IMR-90 (cell line): ENCODE results near the gene FGR. TPM values are rescaled to one million over a fixed set of nuclear protein-coding genes. Genes with fewer than 3 reads are reported as not detected.

Experiments used
- ATAC-seq: fragments of 200-7000 bp; cut with Tn5 transposase; 2 replicates; pipeline ENCODE4 v1.9.1; 2020; ENCODE audit warnings: low read depth, mild to moderate bottlenecking, moderate library complexity
- BruUV-seq: library from RNA; stranded (reverse); fragments of 400-500 nt; replicated peaks from 2 replicates; lab custom pipeline; 2021; lab: Mats Ljungman, UMichigan
- CTCF ChIA-PET: fragments of 300-600 bp; formaldehyde crosslinking; extraction: SDS; loops from one replicate; lab custom pipeline; 2021; ENCODE audit warnings: antibody characterized with exemption; lab: Yijun Ruan, JAX
- POLR2A ChIA-PET: fragments of 300-600 bp; sonication (Branson Sonifier 250); formaldehyde crosslinking; loops from one replicate; lab custom pipeline; 2022; ENCODE audit warnings: antibody characterized with exemption; ENCODE audit not compliant: unreplicated experiment; lab: Charles Lee
- DNase-seq: peaks from one replicate; pipeline ENCODE4 v3.0.0; 2013
- H2AFZ ChIP-seq: replicated peaks from 2 replicates; pipeline ENCODE3; 2013; ENCODE audit warnings: low read length, mild to moderate bottlenecking; ENCODE audit not compliant: poor library complexity
- H2AK5ac ChIP-seq: 2 replicates; pipeline ENCODE4 v1.6.1; 2013; ENCODE audit warnings: low read depth, low read length, inconsistent platforms
- H2AK9ac ChIP-seq: replicated peaks from 2 replicates; pipeline ENCODE3; 2013; ENCODE audit warnings: mild to moderate bottlenecking, low read depth, low read length, moderate library complexity; ENCODE audit not compliant: poor library complexity
- H2BK120ac ChIP-seq: 2 replicates; pipeline ENCODE4 v1.6.1; 2013; ENCODE audit warnings: low read depth, low read length, inconsistent platforms
- H2BK15ac ChIP-seq: 3 replicates; pipeline ENCODE4 v1.6.1; 2013; ENCODE audit warnings: low read depth, low read length, inconsistent platforms
- H2BK20ac ChIP-seq: 2 replicates; pipeline ENCODE4 v1.6.1; 2013; ENCODE audit warnings: low read depth, mild to moderate bottlenecking, inconsistent platforms, low read length, moderate library complexity
- H2BK5ac ChIP-seq: 2 replicates; pipeline ENCODE4 v1.6.1; 2013; ENCODE audit warnings: mild to moderate bottlenecking, low read depth, low read length, inconsistent platforms; ENCODE audit not compliant: poor library complexity, severe bottlenecking
- H3K14ac ChIP-seq: replicated peaks from 2 replicates; pipeline ENCODE4 v1.6.1; 2013; ENCODE audit warnings: low read depth, low read length, inconsistent platforms
- H3K18ac ChIP-seq: 2 replicates; pipeline ENCODE4 v1.6.1; 2013; ENCODE audit warnings: low read depth, low read length, control low read depth
- H3K23ac ChIP-seq: 2 replicates; pipeline ENCODE4 v1.6.1; 2013; ENCODE audit warnings: low read depth, low read length, inconsistent platforms
- H3K27ac ChIP-seq: 2 replicates; pipeline ENCODE4 v1.5.1; 2013; ENCODE audit warnings: mild to moderate bottlenecking, control low read depth, low read length; ENCODE audit not compliant: insufficient read depth
- H3K27me3 ChIP-seq: 2 replicates; pipeline ENCODE4 v1.6.1; 2013; ENCODE audit warnings: low read length; ENCODE audit not compliant: control insufficient read depth, insufficient read depth
- H3K36me3 ChIP-seq: 2 replicates; pipeline ENCODE4 v1.6.1; 2013; ENCODE audit warnings: low read length, mixed read lengths; ENCODE audit not compliant: control insufficient read depth, insufficient read depth
- H3K4ac ChIP-seq: 2 replicates; pipeline ENCODE4 v1.6.1; 2013; ENCODE audit warnings: low read depth, low read length, inconsistent platforms
- H3K4me1 ChIP-seq: 2 replicates; pipeline ENCODE4 v1.6.1; 2013; ENCODE audit warnings: low read length, mixed read lengths; ENCODE audit not compliant: control insufficient read depth, insufficient read depth
- H3K4me2 ChIP-seq: 2 replicates; pipeline ENCODE4 v1.6.1; 2013; ENCODE audit warnings: low read depth, mild to moderate bottlenecking, control low read depth, low read length, moderate library complexity
- H3K4me3 ChIP-seq: 2 replicates; pipeline ENCODE4 v1.5.1; 2013; ENCODE audit warnings: low read depth, mild to moderate bottlenecking, control low read depth, low read length, moderate library complexity; ENCODE audit not compliant: insufficient read depth
- H3K56ac ChIP-seq: 2 replicates; pipeline ENCODE4 v1.6.1; 2013; ENCODE audit warnings: low read length, inconsistent platforms; ENCODE audit not compliant: insufficient read depth; ENCODE audit errors: extremely low read depth
- H3K79me1 ChIP-seq, 2 experiments: 2 replicates each; pipeline ENCODE4 v1.6.1; 2013; ENCODE audit warnings: low read length in 2 of 2, inconsistent platforms in 1 of 2, low read depth in 1 of 2
- H3K9ac ChIP-seq: 2 replicates; pipeline ENCODE4 v1.6.1; 2013; ENCODE audit warnings: low read depth, low read length, control low read depth
- H3K9me1 ChIP-seq: 2 replicates; pipeline ENCODE4 v1.6.1; 2013; ENCODE audit warnings: low read length, inconsistent platforms; ENCODE audit not compliant: insufficient read depth
- H3K9me3 ChIP-seq: 2 replicates; pipeline ENCODE4 v1.6.1; 2013; ENCODE audit warnings: low read length; ENCODE audit not compliant: control insufficient read depth, insufficient read depth
- H4K20me1 ChIP-seq: 2 replicates; pipeline ENCODE4 v1.6.1; 2013; ENCODE audit warnings: low read length, inconsistent platforms; ENCODE audit not compliant: insufficient read depth
- H4K5ac ChIP-seq: 2 replicates; pipeline ENCODE4 v1.6.1; 2013; ENCODE audit warnings: mild to moderate bottlenecking, low read depth, low read length, control low read depth
- H4K8ac ChIP-seq, 2 experiments: 2 replicates each; pipeline ENCODE4 v1.6.1; 2013; ENCODE audit warnings: low read depth in 2 of 2, low read length in 2 of 2, control low read depth in 1 of 2, inconsistent platforms in 1 of 2
- H4K91ac ChIP-seq: 2 replicates; pipeline ENCODE4 v1.6.1; 2013; ENCODE audit warnings: low read depth, low read length, inconsistent platforms; ENCODE audit not compliant: insufficient read depth
- CEBPB ChIP-seq: IDR thresholded peaks from 2 replicates; pipeline ENCODE4 v1.6.1; 2012; ENCODE audit warnings: low read depth, low read length, improper control_type of control experiment
- RFX5 ChIP-seq: IDR thresholded peaks from 2 replicates; pipeline ENCODE4 v1.8.0; 2012; ENCODE audit warnings: low read depth, mild to moderate bottlenecking, low read length, moderate library complexity
- WGBS, 2 experiments: methylation state at CpG; one replicate each; pipeline versions ENCODE4 v1.1.5 to v1.1.7; 2013; ENCODE audit warnings: missing lambda C conversion rate in 2 of 2; ENCODE audit not compliant: insufficient read length in 1 of 2; ENCODE audit errors: extremely low coverage in 2 of 2; 5-methylcytosine and 5-hydroxymethylcytosine counted together
- dilution Hi-C: fragments of 300-500 bp; cut with HindIII; formaldehyde crosslinking; loops from one replicate; pipeline ENCODE4 v1.14.3; 2018; ENCODE audit warnings: low sequenced_read_pairs; ENCODE audit not compliant: unreplicated experiment
- in situ Hi-C: fragments of 300-500 bp; cut with MboI; formaldehyde crosslinking; loops from 3 replicates; pipeline ENCODE4 v1.14.3; 2019; ENCODE audit warnings: low sequenced_read_pairs, inconsistent platforms, mixed read lengths
- intact Hi-C: fragments of 100-400 bp; cut with micrococcal nuclease; formaldehyde crosslinking; loops from 2 replicates; pipeline ENCODE4 v1.10.0; 2022
- polyA plus RNA-seq, 3 experiments: library from polyadenylated mRNA; depleted of rRNA; stranded (reverse); fragments of >200 nt; gene quantifications; 2 replicates each; pipeline ENCODE4 v1.2.3, GENCODE V29; 2012; ENCODE audit warnings: low replicate concordance in 1 of 3
- total RNA-seq: library from RNA; depleted of rRNA; stranded (reverse); fragments of >200 nt; gene quantifications from 2 replicates; pipeline ENCODE4 v1.2.3, GENCODE V29; 2012

The FGR gene
- total and polyA plus RNA-seq, 2 of the 4 experiments (the other 2 are of a cell fraction), result not detected

DNA sequence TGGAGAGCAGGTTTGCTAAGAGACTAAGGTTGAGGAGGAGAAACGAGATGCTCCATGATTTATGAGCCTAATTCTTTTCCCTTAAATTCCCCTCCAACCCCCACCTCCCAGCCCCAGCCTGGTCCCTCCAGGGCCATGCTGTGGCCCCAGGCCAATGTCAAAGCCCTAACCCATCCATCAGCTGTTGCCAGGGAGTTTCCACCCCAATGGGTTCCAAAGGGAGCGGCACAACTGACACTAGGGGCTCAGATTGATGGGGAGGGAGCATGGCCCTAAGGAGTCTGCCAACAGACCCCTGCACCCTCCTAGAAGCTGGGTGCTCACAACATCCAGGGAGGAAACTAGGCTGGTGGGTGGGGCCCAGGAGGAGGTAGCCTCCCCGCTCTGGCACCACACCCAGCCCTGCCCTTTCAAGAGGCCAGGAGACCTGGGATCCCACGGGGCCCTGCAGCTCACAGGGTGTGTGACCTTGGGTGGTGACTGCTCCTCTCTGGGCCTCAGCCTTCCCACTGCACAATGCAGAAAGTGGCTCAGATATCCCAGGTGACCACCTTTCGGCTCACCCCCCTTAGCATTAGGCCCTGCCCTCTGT lies 44.0 kb downstream of the FGR start:
- no peak overlapping the region for H3K9ac ChIP-seq
- H3K14ac ChIP-seq, result no peak overlapping the region; the same call in 1 of the 2 replicates
- H3K9me3 ChIP-seq, result no peaks in the 10 kb centered on the region
- no peak overlapping the region for H2AFZ ChIP-seq
- no peak overlapping the region for H3K4me2 ChIP-seq
- H4K91ac ChIP-seq, result no peak overlapping the region
- H3K9me1 ChIP-seq, result peaks cover 41% of the 10 kb centered on the region
- no peak overlapping the region for H3K23ac ChIP-seq
- no peak overlapping the region for H4K8ac ChIP-seq
- peak overlapping the region; percentile 11; the same call in 1 of the 2 replicates for H3K4ac ChIP-seq
- H2AK9ac ChIP-seq, result peak overlapping the region; percentile 1
- H3K27me3 ChIP-seq, result no peaks in the 10 kb centered on the region
- TF ChIP-seq CEBPB (no peak), RFX5 (peak; percentile 32; the same call in 1 of the 2 replicates)
- no peak overlapping the region for H2BK120ac ChIP-seq
- peaks cover 46 to 99% of the 10 kb centered on the region in 2 experiments for H3K79me1 ChIP-seq
- H4K20me1 ChIP-seq, result peaks cover 90% of the 10 kb centered on the region
- H3K36me3 ChIP-seq, result peaks cover 3% of the 10 kb centered on the region; the same call in 1 of the 2 replicates
- intact Hi-C loops, result no loop called here
- no peak overlapping the region for H2BK15ac ChIP-seq
- no peak overlapping the region for H3K18ac ChIP-seq
- WGBS, 2 experiments, result no CpG with 5 or more reads among the region's 5 CpGs
- peaks cover 53% of the 10 kb centered on the region for H3K4me1 ChIP-seq
- dilution Hi-C loops, result no loop called here
- ChIA-PET POLR2A (no interaction called here), CTCF (no interaction called here)
- no peak overlapping the region for H2BK20ac ChIP-seq
- DNase-seq (no peak), ATAC-seq (no peak)
- no TSS peak for BruUV-seq
- H3K4me3 ChIP-seq, result no peak overlapping the region
- no peak overlapping the region for H2BK5ac ChIP-seq
- no peak overlapping the region for H2AK5ac ChIP-seq
- no peak overlapping the region for H4K5ac ChIP-seq
- in situ Hi-C loops, result no loop called here
- no peak overlapping the region for H3K27ac ChIP-seq
- H3K56ac ChIP-seq, result no peak overlapping the region
